ENCODE results near the gene ZNF516.

DNA sequence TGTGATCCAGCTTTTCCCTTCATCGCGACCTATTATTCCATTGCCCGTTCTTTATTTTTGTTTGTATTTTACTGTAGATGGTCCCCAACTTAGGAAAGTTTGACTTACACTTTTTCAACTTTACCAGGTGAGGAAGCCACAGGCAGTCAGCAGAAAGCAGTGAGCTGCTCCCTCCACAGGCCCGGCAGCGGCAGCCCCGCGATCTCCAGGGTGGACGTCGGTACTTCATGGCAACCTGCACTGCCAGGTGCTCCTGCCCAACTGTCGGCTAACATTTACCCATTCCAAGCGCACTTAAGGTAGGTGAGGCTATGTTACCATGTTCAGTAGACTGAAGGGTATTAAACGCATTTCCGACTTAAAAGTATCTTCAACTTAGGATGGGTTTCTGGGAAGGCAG is 12.8 kb downstream of the ZNF516 start:
- TF ChIP-seq POLR2A (IDR thresholded peaks at IDR 0.05) (no peak), POLR2AphosphoS5 (IDR thresholded peaks at IDR 0.05) (no peak)
